SK-N-SH treated with all-trans-retinoic acid at 6 μM for 48 hours (cell line): ENCODE measurements around the gene HMGN4.

Source experiments
- ARNTL ChIP-seq: fragments of 450-650 bp; formaldehyde crosslinking; IDR thresholded peaks from 2 replicates; pipeline ENCODE4 v1.5.0; 2020; ENCODE audit warnings: low read depth, mild to moderate bottlenecking, moderate library complexity, borderline replicate concordance
- BACH2 ChIP-seq: fragments of 250-450 bp; sonication (Bioruptor Pico); IDR thresholded peaks from 2 replicates; pipeline ENCODE4 v1.9.0; 2021; ENCODE audit warnings: mild to moderate bottlenecking, borderline replicate concordance
- CSRNP3 ChIP-seq: fragments of 250-450 bp; sonication (Bioruptor Pico); IDR thresholded peaks from 2 replicates; pipeline ENCODE4 v1.5.1; 2021; ENCODE audit warnings: mild to moderate bottlenecking, moderate library complexity
- ISL1 ChIP-seq: fragments of 250-450 bp; sonication (Bioruptor Pico); IDR thresholded peaks from 2 replicates; pipeline ENCODE4 v2.1.2; 2022; ENCODE audit warnings: mild to moderate bottlenecking, moderate library complexity
- OSR1 ChIP-seq: fragments of 250-450 bp; sonication (Bioruptor Pico); IDR thresholded peaks from 2 replicates; pipeline ENCODE4 v1.8.0; 2022; ENCODE audit warnings: moderate library complexity, mild to moderate bottlenecking, inconsistent platforms
- TCF4 ChIP-seq: fragments of 250-450 bp; sonication (Bioruptor Pico); IDR thresholded peaks from 2 replicates; pipeline ENCODE4 v1.8.0; 2021; ENCODE audit warnings: mild to moderate bottlenecking, moderate library complexity, borderline replicate concordance
- TOX ChIP-seq: fragments of 250-450 bp; sonication (Bioruptor Pico); IDR thresholded peaks from 2 replicates; pipeline ENCODE4 v1.8.0; 2021; ENCODE audit warnings: mild to moderate bottlenecking, moderate library complexity, borderline replicate concordance
- TSHZ2 ChIP-seq: fragments of 250-450 bp; sonication (Bioruptor Pico); IDR thresholded peaks from 2 replicates; pipeline ENCODE4 v1.5.0; 2020; ENCODE audit warnings: mild to moderate bottlenecking, moderate library complexity
- ZC3H10 ChIP-seq: fragments of 250-450 bp; sonication (Bioruptor Pico); IDR thresholded peaks from 2 replicates; pipeline ENCODE4 v1.5.1; 2021; ENCODE audit warnings: mild to moderate bottlenecking, moderate library complexity
- ZFP3 ChIP-seq: fragments of 250-450 bp; sonication (Bioruptor Pico); IDR thresholded peaks from 2 replicates; pipeline ENCODE4 v1.5.0; 2020; ENCODE audit warnings: mild to moderate bottlenecking, moderate library complexity
- ZFP30 ChIP-seq: fragments of 450-650 bp; formaldehyde crosslinking; IDR thresholded peaks from 2 replicates; pipeline ENCODE4 v1.5.0; 2022; ENCODE audit warnings: mild to moderate bottlenecking, moderate library complexity
- ZNF70 ChIP-seq: fragments of 450-650 bp; formaldehyde crosslinking; IDR thresholded peaks from 2 replicates; pipeline ENCODE4 v1.5.0; 2020; ENCODE audit warnings: mild to moderate bottlenecking, moderate library complexity
- ZNF8 ChIP-seq: fragments of 450-650 bp; formaldehyde crosslinking; IDR thresholded peaks from 2 replicates; pipeline ENCODE4 v1.5.0; 2020; ENCODE audit warnings: mild to moderate bottlenecking, moderate library complexity
- TF ChIP-seq, protein P1 (sequence below): fragments of 250-450 bp; sonication (Bioruptor Pico); IDR thresholded peaks from 2 replicates; pipeline ENCODE4 v1.8.0; 2020; ENCODE audit warnings: mild to moderate bottlenecking, moderate library complexity, borderline replicate concordance

- TF ChIP-seq ZNF70 (CRISPR knock-in tag) (no peak), ISL1 (CRISPR knock-in tag) (no peak), TSHZ2 (no peak), OSR1 (no peak), ARNTL (no peak), ZC3H10 (CRISPR knock-in tag) (no peak), TOX (no peak), ZFP3 (CRISPR knock-in tag) (no peak), CSRNP3 (CRISPR knock-in tag) (no peak), BACH2 (no peak), ZNF8 (CRISPR knock-in tag) (no peak), TCF4 (CRISPR knock-in tag) (no peak), ZFP30 (CRISPR knock-in tag) (no peak)
- TF ChIP-seq, protein P1, sequence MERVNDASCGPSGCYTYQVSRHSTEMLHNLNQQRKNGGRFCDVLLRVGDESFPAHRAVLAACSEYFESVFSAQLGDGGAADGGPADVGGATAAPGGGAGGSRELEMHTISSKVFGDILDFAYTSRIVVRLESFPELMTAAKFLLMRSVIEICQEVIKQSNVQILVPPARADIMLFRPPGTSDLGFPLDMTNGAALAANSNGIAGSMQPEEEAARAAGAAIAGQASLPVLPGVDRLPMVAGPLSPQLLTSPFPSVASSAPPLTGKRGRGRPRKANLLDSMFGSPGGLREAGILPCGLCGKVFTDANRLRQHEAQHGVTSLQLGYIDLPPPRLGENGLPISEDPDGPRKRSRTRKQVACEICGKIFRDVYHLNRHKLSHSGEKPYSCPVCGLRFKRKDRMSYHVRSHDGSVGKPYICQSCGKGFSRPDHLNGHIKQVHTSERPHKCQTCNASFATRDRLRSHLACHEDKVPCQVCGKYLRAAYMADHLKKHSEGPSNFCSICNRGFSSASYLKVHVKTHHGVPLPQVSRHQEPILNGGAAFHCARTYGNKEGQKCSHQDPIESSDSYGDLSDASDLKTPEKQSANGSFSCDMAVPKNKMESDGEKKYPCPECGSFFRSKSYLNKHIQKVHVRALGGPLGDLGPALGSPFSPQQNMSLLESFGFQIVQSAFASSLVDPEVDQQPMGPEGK = no peak
These were observed 55.3 kb downstream of the HMGN4 start for GRCh38 chr6:26593278-26594130.
